HepG2 (cell line): Measurements from ENCODE around the gene C1QTNF6. TPM values are rescaled to one million over a fixed set of nuclear protein-coding genes. Genes with fewer than 3 reads are reported as not detected.
A peak's percentile ranks its signal among the peaks of the same experiment; 100 is the strongest.

Source experiments
- ATAC-seq: fragments of 200-7000 bp; cut with Tn5 transposase; 3 replicates; pipeline ENCODE4 v1.9.1; 2020; ENCODE audit warnings: mild to moderate bottlenecking, moderate library complexity
- BruUV-seq: library from RNA; stranded (reverse); fragments of 400-500 nt; replicated peaks from 2 replicates; lab custom pipeline; 2021; lab: Mats Ljungman, UMichigan
- CTCF ChIA-PET: fragments of 300-600 bp; formaldehyde crosslinking; extraction: SDS; loops from one replicate; lab custom pipeline; 2021; ENCODE audit warnings: low total read pairs, inconsistent platforms, low intra/inter-chr PET ratio; lab: Yijun Ruan, JAX
- POLR2A ChIA-PET: fragments of 350-600 bp; sonication (Branson Sonifier 250); formaldehyde crosslinking; loops from one replicate; lab custom pipeline; 2020; ENCODE audit warnings: antibody characterized with exemption, inconsistent platforms; lab: Yijun Ruan, JAX
- DNase-seq: peaks from one replicate; pipeline ENCODE4 v3.0.0-alpha.2; 2015; ENCODE audit warnings: low spot score
- FAIRE-seq: peaks from 3 replicates; lab custom pipeline; 2011; peaks lifted over from hg19 to GRCh38; lab: Jason Lieb, UNC
- H2AFZ ChIP-seq: one replicate; pipeline ENCODE4 v1.6.1; 2011; ENCODE audit warnings: low read length, inconsistent platforms
- H3K27ac ChIP-seq: fragments of 300-600 bp; 3 replicates; pipeline ENCODE4 v1.8.0; 2011; ENCODE audit warnings: mixed run types, mild to moderate bottlenecking, mixed read lengths, low read length, inconsistent platforms; ENCODE audit not compliant: insufficient read depth; ENCODE audit errors: extremely low read length
- H3K27me3 ChIP-seq, 2 experiments: fragments of 200-600 bp in 1 of 2; 2 replicates in 1 of 2; 3 replicates in 1 of 2; pipeline versions ENCODE4 v1.6.0 to v1.8.0; 2011; ENCODE audit warnings: low read length in 2 of 2, mild to moderate bottlenecking in 2 of 2, moderate library complexity in 2 of 2, inconsistent platforms in 1 of 2; ENCODE audit not compliant: insufficient read depth in 2 of 2, control insufficient read depth in 1 of 2
- H3K36me3 ChIP-seq, 2 experiments: fragments of 200-600 bp in 1 of 2; replicated peaks in 1 of 2; 2 replicates in 1 of 2; 3 replicates in 1 of 2; pipeline versions ENCODE4 v1.5.1 to v1.8.0; 2011; ENCODE audit warnings: low read length in 2 of 2, inconsistent platforms in 1 of 2; ENCODE audit not compliant: insufficient read depth in 2 of 2, control insufficient read depth in 1 of 2
- H3K4me1 ChIP-seq: 2 replicates; pipeline ENCODE4 v1.5.1; 2012; ENCODE audit warnings: low read length, inconsistent platforms; ENCODE audit not compliant: insufficient read depth
- H3K4me2 ChIP-seq: 2 replicates; pipeline ENCODE4 v1.6.0; 2011; ENCODE audit warnings: low read depth, low read length, inconsistent platforms
- H3K4me3 ChIP-seq, 3 experiments: fragments of 200-600 bp in 1 of 3; sonication (generic), shearing (Covaris generic) in 1 of 3; replicated peaks in 1 of 3; 2 replicates each; pipeline ENCODE4 v1.5.1; 2011 to 2016; ENCODE audit warnings: low read length in 3 of 3, inconsistent platforms in 2 of 3, low read depth in 2 of 3, mild to moderate bottlenecking in 2 of 3, control low read depth in 1 of 3, mixed read lengths in 1 of 3; ENCODE audit not compliant: insufficient read depth in 1 of 3
- H3K79me2 ChIP-seq: one replicate; pipeline ENCODE4 v1.6.1; 2011; ENCODE audit warnings: low read length, inconsistent platforms; ENCODE audit not compliant: insufficient read depth
- H3K9ac ChIP-seq: 2 replicates; pipeline ENCODE4 v1.6.0; 2011; ENCODE audit warnings: mild to moderate bottlenecking, low read depth, low read length, inconsistent platforms; ENCODE audit not compliant: insufficient read depth
- H3K9me3 ChIP-seq: 2 replicates; pipeline ENCODE4 v1.5.1; 2012; ENCODE audit warnings: mild to moderate bottlenecking, low read length
- H4K20me1 ChIP-seq: 2 replicates; pipeline ENCODE4 v1.6.0; 2011; ENCODE audit warnings: inconsistent platforms, mild to moderate bottlenecking, low read length, moderate library complexity; ENCODE audit not compliant: insufficient read depth
- FOXK1 ChIP-seq: sonication (generic); formaldehyde crosslinking; IDR thresholded peaks from 2 replicates; pipeline ENCODE4 v1.4.0; 2020; ENCODE audit warnings: low read depth, missing genetic modification reagents, borderline replicate concordance
- HDAC2 ChIP-seq: sonication (generic); formaldehyde crosslinking; IDR thresholded peaks from 2 replicates; pipeline ENCODE4 v1.4.0; 2020; ENCODE audit warnings: missing genetic modification reagents
- HNRNPL ChIP-seq: fragments of 200-400 bp; formaldehyde crosslinking; IDR thresholded peaks from 2 replicates; pipeline ENCODE4 v1.6.1; 2017; ENCODE audit warnings: mild to moderate bottlenecking, low read depth, low read length
- JUND ChIP-seq: sonication (generic); formaldehyde crosslinking; IDR thresholded peaks from 2 replicates; pipeline ENCODE4 v1.8.0; 2022; ENCODE audit warnings: mild to moderate bottlenecking, missing genetic modification reagents
- KDM1A ChIP-seq: IDR thresholded peaks from 2 replicates; pipeline ENCODE4 v1.6.1; 2016; ENCODE audit warnings: missing compliant biosample characterization
- NKX3-1 ChIP-seq: sonication (generic); formaldehyde crosslinking; IDR thresholded peaks from 2 replicates; pipeline ENCODE4 v1.5.0; 2020; ENCODE audit warnings: missing genetic modification reagents
- NRL ChIP-seq: sonication (generic); formaldehyde crosslinking; IDR thresholded peaks from 2 replicates; pipeline ENCODE4 v1.5.0; 2020; ENCODE audit warnings: missing genetic modification reagents, mild to moderate bottlenecking, moderate library complexity, borderline replicate concordance
- RCOR2 ChIP-seq: IDR thresholded peaks from 2 replicates; pipeline ENCODE4 v1.6.1; 2016; ENCODE audit warnings: missing biosample characterization, missing genetic modification reagents
- ZFP36L2 ChIP-seq: sonication (generic); formaldehyde crosslinking; IDR thresholded peaks from 2 replicates; pipeline ENCODE4 v1.4.0; 2020; ENCODE audit warnings: missing genetic modification reagents
- ZFX ChIP-seq: sonication (generic); formaldehyde crosslinking; IDR thresholded peaks from 2 replicates; pipeline ENCODE4 v1.4.0; 2020; ENCODE audit warnings: mild to moderate bottlenecking, low read depth, missing genetic modification reagents, moderate library complexity
- ZMYM2 ChIP-seq: sonication (generic); formaldehyde crosslinking; IDR thresholded peaks from 2 replicates; pipeline ENCODE4 v1.8.0; 2022; ENCODE audit warnings: mild to moderate bottlenecking, missing genetic modification reagents
- WGBS: methylation state at CpG from one replicate; pipeline ENCODE4 v1.1.6; 2017; ENCODE audit warnings: low lambda C conversion rate; 5-methylcytosine and 5-hydroxymethylcytosine counted together
- in situ Hi-C: cut with HindIII; loops from 2 replicates; pipeline ENCODE4 v1.10.0; 2017; ENCODE audit warnings: low pct_unique_long_range_greater_than_20kb; ENCODE audit not compliant: extremely low pct_ligation_motif_present
- intact Hi-C: fragments of 100-400 bp; cut with micrococcal nuclease; formaldehyde crosslinking; loops from one replicate; pipeline ENCODE4 v1.10.0; 2022; ENCODE audit not compliant: unreplicated experiment
- polyA plus RNA-seq, 8 experiments: library from polyadenylated mRNA; depleted of rRNA in 3 of 8; stranded (reverse) in 7 of 8; unstranded in 1 of 8; fragments of >200 nt; fragmentation: Illumina TruSeq in 4 of 8; extraction: Trizol in 4 of 8; gene quantifications; 2 replicates each; pipeline versions ENCODE4 v1.2.1 to v1.2.3, GENCODE V29; 2011 to 2016; ENCODE audit warnings: low read depth in 4 of 8, missing spikeins in 1 of 8, mixed read lengths in 1 of 8; ENCODE audit not compliant: insufficient read depth in 1 of 8
- total RNA-seq, 5 experiments: library from RNA; depleted of rRNA; stranded (reverse); fragments of >200 nt; fragmentation: Illumina TruSeq; extraction: Trizol; gene quantifications; 2 replicates each; pipeline ENCODE4 v1.2.3, GENCODE V29; 2016; ENCODE audit warnings: low read depth in 1 of 5
- TF ChIP-seq, protein P1 (sequence below): sonication (generic); formaldehyde crosslinking; IDR thresholded peaks from 2 replicates; pipeline ENCODE4 v1.5.1; 2020; ENCODE audit warnings: mild to moderate bottlenecking, missing genetic modification reagents, moderate library complexity
- TF ChIP-seq, protein P2 (sequence below): sonication (generic); formaldehyde crosslinking; IDR thresholded peaks from 2 replicates; pipeline ENCODE4 v1.4.0; 2020; ENCODE audit warnings: missing genetic modification reagents
- TF ChIP-seq, protein P3 (sequence below): conservative IDR thresholded peaks from 2 replicates; pipeline ENCODE4 v1.6.1; 2018; ENCODE audit warnings: missing genetic modification reagents
- TF ChIP-seq, protein P4 (sequence below): sonication (generic); formaldehyde crosslinking; IDR thresholded peaks from 2 replicates; pipeline ENCODE4 v1.4.0; 2020; ENCODE audit warnings: missing genetic modification reagents

Gene C1QTNF6
- total and polyA plus RNA-seq, 2 of the 13 experiments (the other 11 are each of a cell fraction or from before 2014, with no cell fraction given) = 2.7 to 6.9 TPM

DNA sequence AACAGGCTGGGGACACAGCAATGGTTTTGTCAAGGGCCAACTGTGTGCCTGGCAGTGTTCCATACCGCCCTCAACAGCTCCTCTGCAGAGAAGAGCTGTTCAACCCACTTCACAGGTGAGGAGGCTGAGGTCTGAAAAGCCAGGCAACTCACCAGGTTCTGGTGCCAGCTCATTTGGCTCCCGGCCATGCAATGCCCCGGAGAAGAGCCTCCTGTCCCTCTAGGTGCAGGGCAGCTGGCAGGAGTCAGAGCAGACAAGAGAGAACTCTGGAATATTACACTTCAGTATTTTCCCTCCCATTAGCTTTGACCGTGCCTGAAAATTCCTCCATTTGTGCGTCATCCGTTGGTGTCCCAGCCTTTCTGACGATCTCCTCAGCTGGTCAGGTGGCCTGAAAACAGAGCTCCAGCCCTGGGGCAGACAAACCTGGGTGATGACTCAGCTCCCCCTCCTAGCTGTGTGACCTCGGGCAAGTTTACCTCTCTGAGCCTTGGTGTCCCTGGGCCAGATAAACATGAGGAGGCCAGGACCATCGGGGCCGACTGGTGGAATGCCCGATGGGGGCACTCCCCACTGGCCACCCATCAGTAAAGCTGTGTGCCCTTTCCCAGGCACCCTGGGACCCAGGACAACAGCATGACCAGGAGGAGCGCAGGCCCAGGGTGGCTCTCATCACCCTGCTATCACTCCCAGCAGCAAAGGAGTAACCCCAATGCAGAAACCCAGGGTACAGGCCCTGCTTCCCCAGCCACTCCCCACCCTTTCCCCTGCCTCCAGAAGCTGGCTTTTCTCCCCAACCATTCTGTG, 9.6 kb upstream of the C1QTNF6 start:
- intact Hi-C loops (loop anchor here (1.0 to 5.0 kb wide), 3 partner anchors 19 to 165 kb away; no protein-coding TSS in a partner anchor), in situ Hi-C loops (loop anchor here (5.0 kb wide), 1 partner anchor 35 kb away; no protein-coding TSS in a partner anchor)
- Histone ChIP-seq H4K20me1 (peaks cover 3% of the 10 kb centered on the region; the same call in 1 of the 2 replicates), H3K9ac (peak overlapping the region; percentile 94), H2AFZ (no peak overlapping the region), H3K79me2 (no peaks in the 10 kb centered on the region), H3K27ac (peak overlapping the region; percentile 90), H3K27me3 (no peaks in the 10 kb centered on the region), H3K9me3 (no peaks in the 10 kb centered on the region), H3K4me3 (peak overlapping the region in 2 of 3 experiments; percentile 70 to 80; a peak in 4 of 6 replicates), H3K4me1 (peaks cover 78% of the 10 kb centered on the region), H3K4me2 (peak overlapping the region; percentile 73), H3K36me3 (no peaks in the 10 kb centered on the region)
- ChIA-PET CTCF (interaction anchor here (1.8 to 5.1 kb wide), 4 partner anchors 31 to 120 kb away, joined by 5 to 57 read pairs (median 13); no protein-coding TSS in a partner anchor), POLR2A (interaction anchor here (0.9 to 3.4 kb wide), 6 partner anchors 10 to 165 kb away, joined by 3 to 22 read pairs (median 6); partner anchors contain the start of gene C1QTNF6)
- DNase-seq (peak; percentile 86), ATAC-seq (peak; percentile 7), FAIRE-seq (peak; percentile 73)
- WGBS = 9% methylated on average over 10 of the region's 12 CpGs
- BruUV-seq = TSS peak; percentile 47
- TF ChIP-seq, protein P1, sequence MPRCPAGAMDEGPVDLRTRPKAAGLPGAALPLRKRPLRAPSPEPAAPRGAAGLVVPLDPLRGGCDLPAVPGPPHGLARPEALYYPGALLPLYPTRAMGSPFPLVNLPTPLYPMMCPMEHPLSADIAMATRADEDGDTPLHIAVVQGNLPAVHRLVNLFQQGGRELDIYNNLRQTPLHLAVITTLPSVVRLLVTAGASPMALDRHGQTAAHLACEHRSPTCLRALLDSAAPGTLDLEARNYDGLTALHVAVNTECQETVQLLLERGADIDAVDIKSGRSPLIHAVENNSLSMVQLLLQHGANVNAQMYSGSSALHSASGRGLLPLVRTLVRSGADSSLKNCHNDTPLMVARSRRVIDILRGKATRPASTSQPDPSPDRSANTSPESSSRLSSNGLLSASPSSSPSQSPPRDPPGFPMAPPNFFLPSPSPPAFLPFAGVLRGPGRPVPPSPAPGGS = no peak
- TF ChIP-seq RCOR2 (CRISPR knock-in tag) (peak; percentile 37; the same call in 1 of the 2 replicates), HDAC2 (CRISPR knock-in tag) (0 out of 2 replicates have a peak, but pooled peaks have one; percentile 11), NKX3-1 (CRISPR knock-in tag) (no peak), ZMYM2 (peak; percentile 2; the same call in 1 of the 2 replicates), ZFX (CRISPR knock-in tag) (peak; percentile 13; the same call in 1 of the 2 replicates), FOXK1 (peak; percentile 11; the same call in 1 of the 2 replicates), KDM1A (CRISPR knock-in tag) (peak; percentile 82), ZFP36L2 (no peak), NRL (CRISPR knock-in tag) (peak; percentile 23), HNRNPL (0 out of 2 replicates have a peak, but pooled peaks have one; percentile 45), JUND (CRISPR knock-in tag) (0 out of 2 replicates have a peak, but pooled peaks have one; percentile 60)
- TF ChIP-seq, protein P2, sequence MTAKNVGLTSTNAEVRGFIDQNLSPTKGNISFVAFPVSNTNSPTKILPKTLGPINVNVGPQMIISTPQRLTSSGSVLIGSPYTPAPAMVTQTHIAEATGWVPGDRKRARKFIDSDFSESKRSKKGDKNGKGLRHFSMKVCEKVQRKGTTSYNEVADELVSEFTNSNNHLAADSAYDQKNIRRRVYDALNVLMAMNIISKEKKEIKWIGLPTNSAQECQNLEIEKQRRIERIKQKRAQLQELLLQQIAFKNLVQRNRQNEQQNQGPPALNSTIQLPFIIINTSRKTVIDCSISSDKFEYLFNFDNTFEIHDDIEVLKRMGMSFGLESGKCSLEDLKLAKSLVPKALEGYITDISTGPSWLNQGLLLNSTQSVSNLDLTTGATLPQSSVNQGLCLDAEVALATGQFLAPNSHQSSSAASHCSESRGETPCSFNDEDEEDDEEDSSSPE = no peak
- TF ChIP-seq, protein P3, sequence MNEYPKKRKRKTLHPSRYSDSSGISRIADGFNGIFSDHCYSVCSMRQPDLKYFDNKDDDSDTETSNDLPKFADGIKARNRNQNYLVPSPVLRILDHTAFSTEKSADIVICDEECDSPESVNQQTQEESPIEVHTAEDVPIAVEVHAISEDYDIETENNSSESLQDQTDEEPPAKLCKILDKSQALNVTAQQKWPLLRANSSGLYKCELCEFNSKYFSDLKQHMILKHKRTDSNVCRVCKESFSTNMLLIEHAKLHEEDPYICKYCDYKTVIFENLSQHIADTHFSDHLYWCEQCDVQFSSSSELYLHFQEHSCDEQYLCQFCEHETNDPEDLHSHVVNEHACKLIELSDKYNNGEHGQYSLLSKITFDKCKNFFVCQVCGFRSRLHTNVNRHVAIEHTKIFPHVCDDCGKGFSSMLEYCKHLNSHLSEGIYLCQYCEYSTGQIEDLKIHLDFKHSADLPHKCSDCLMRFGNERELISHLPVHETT (CRISPR knock-in tag) = no peak
- TF ChIP-seq, protein P4, sequence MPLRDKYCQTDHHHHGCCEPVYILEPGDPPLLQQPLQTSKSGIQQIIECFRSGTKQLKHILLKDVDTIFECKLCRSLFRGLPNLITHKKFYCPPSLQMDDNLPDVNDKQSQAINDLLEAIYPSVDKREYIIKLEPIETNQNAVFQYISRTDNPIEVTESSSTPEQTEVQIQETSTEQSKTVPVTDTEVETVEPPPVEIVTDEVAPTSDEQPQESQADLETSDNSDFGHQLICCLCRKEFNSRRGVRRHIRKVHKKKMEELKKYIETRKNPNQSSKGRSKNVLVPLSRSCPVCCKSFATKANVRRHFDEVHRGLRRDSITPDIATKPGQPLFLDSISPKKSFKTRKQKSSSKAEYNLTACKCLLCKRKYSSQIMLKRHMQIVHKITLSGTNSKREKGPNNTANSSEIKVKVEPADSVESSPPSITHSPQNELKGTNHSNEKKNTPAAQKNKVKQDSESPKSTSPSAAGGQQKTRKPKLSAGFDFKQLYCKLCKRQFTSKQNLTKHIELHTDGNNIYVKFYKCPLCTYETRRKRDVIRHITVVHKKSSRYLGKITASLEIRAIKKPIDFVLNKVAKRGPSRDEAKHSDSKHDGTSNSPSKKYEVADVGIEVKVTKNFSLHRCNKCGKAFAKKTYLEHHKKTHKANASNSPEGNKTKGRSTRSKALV (CRISPR knock-in tag) = no peak
